ENCODE data around the gene CLEC2A. TPM values are rescaled to one million over a fixed set of nuclear protein-coding genes. Genes with fewer than 3 reads are reported as not detected.
A peak's percentile ranks its signal among the peaks of the same experiment; 100 is the strongest.

Gene CLEC2A
- total and polyA plus RNA-seq, 3 experiments from 2014 or later: not detected

DNA sequence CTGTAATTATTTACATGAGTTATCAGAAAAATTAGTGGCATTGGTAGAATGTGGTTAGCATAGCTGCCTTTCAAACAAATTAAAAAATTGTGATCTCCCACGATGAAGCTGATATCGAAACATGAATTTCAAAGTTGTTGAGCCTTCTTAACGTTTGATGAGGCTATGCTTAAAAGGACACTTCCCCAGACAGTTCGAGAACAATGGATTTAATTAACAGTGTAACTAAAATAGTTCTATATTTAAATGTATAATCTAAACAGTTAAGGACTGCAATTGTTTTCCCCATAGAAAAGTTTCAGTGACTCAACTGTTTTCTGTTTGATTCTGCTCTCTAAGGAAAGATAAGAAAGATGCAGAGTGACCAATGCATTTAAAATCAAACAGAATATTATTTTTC is 64.6 kb downstream of the CLEC2A start:
- ChIA-PET CTCF (interaction anchor here (0.8 to 1.8 kb wide), 4 partner anchors 10 to 125 kb away, joined by 3 to 7 read pairs (median 4); no protein-coding TSS in a partner anchor), POLR2A (interaction anchor here (0.7 to 1.3 kb wide), 3 partner anchors 41 to 346 kb away, joined by 3 to 6 read pairs (median 3); partner anchors contain the start of gene CD69)
- H3K27ac Mint-ChIP-seq: peak overlapping the region; percentile 59 to 98 (median 86)
- no peak for DNase-seq
- Histone ChIP-seq H3K4me3 (ENCODE audit: low read length) (peak overlapping the region; percentile 83), H3K4me1 (ENCODE audit: insufficient read depth, low read length) (peaks cover 16% of the 10 kb centered on the region), H3K36me3 (ENCODE audit: insufficient read depth, low read length) (no peaks in the 10 kb centered on the region), H3K27ac (ENCODE audit: low read depth, low read length) (peak overlapping the region; percentile 64), H3K9me3 (ENCODE audit: low read length) (peaks cover 9% of the 10 kb centered on the region), H3K27me3 (ENCODE audit: insufficient read depth, low read length, poor library complexity, severe bottlenecking) (no peaks in the 10 kb centered on the region)
- H3K4me3 Mint-ChIP-seq: peak overlapping the region; percentile 87 to 97 (median 90)
- H3K9me3 Mint-ChIP-seq: peaks cover 13 to 15% (median 14%) of the 10 kb centered on the region in 5 donors
- no peaks in the 10 kb centered on the region for H3K27me3 Mint-ChIP-seq
- H3K4me1 Mint-ChIP-seq: peaks cover 40 to 60% (median 42%) of the 10 kb centered on the region in 3 donors
- H3K36me3 Mint-ChIP-seq: peaks cover 21 to 53% (median 23%) of the 10 kb centered on the region in 3 donors

- peaks cover 23 to 55% (median 25%) of the 10 kb centered on the region in 3 donors for H3K36me3 Mint-ChIP-seq
- Histone ChIP-seq H3K4me1 (ENCODE audit: insufficient read depth, low read length) (peaks cover 20% of the 10 kb centered on the region), H3K4me3 (ENCODE audit: low read length) (peak overlapping the region; percentile 83), H3K9me3 (ENCODE audit: low read length) (peaks cover 9% of the 10 kb centered on the region), H3K27ac (ENCODE audit: low read depth, low read length) (peak overlapping the region; percentile 64), H3K36me3 (ENCODE audit: insufficient read depth, low read length) (no peaks in the 10 kb centered on the region), H3K27me3 (ENCODE audit: insufficient read depth, low read length, poor library complexity, severe bottlenecking) (no peaks in the 10 kb centered on the region)
- no peaks in the 10 kb centered on the region for H3K27me3 Mint-ChIP-seq
- ChIA-PET POLR2A (interaction anchor here (1.3 kb wide), 1 partner anchor 106 kb away, joined by 6 read pairs; the partner anchor contains the start of gene CD69), CTCF (interaction anchor here (0.8 to 1.8 kb wide), 5 partner anchors 10 to 124 kb away, joined by 3 to 7 read pairs (median 4); no protein-coding TSS in a partner anchor)
- peak overlapping the region; percentile 87 to 97 (median 90) for H3K4me3 Mint-ChIP-seq
- peak overlapping the region; percentile 11 to 98 (median 88) for H3K27ac Mint-ChIP-seq
- peaks cover 13 to 15% (median 14%) of the 10 kb centered on the region in 5 donors for H3K9me3 Mint-ChIP-seq
- no peak for DNase-seq
- peaks cover 44 to 63% (median 46%) of the 10 kb centered on the region in 3 donors for H3K4me1 Mint-ChIP-seq
Measured at GRCh38 chr12:9866860-9867269, 65.3 kb downstream of the CLEC2A start.

DNA sequence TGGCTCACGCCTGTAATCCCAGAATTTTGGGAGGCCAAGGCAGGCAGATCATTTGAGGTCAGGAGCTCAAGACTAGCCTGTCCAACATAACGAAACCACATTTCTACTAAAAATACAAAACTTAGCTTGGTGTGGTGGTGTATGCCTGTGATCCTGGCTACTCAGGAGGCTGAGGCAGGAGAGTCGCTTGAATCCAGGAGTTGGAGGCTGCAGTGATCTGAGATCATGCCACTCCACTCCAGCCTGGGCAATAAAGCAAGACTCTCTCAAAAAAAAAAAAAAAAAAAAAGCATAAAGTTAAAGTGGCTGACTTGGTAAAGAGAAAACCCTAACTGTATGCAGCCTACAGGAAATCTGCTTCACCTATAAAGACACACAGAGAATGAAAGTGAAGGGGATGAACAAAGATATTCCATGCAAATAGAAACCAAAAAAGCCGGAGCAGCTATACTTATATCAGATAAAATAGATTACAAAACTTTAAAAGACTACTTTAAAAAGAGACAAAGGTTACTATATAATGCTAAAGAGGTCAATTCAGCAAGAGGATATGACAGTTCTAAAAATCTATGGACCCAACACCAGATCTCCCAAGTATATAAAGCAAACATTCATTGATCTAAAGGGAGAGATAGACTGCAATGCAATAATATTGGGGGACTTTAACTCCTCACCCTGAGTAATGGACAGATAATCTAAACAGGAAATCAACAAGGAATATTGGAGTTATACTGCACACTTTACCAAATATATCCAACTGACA is 67.1 kb downstream of the CLEC2A start:
- H3K36me3 Mint-ChIP-seq: peaks cover 30 to 66% (median 30%) of the 10 kb centered on the region in 3 donors
- peak overlapping the region; percentile 83 to 97 (median 90) for H3K4me3 Mint-ChIP-seq
- H3K27me3 Mint-ChIP-seq: no peaks in the 10 kb centered on the region
- ChIA-PET POLR2A (interaction anchor here (0.7 to 1.2 kb wide), 2 partner anchors 41 to 226 kb away, joined by 4 to 8 read pairs; no protein-coding TSS in a partner anchor), CTCF (interaction anchor here (1.5 kb wide), 1 partner anchor 14 kb away, joined by 4 read pairs; no protein-coding TSS in a partner anchor)
- peak overlapping the region; percentile 25 to 89 (median 84) for H3K27ac Mint-ChIP-seq
- Histone ChIP-seq H3K4me3 (ENCODE audit: low read length) (peak overlapping the region; percentile 52), H3K4me1 (ENCODE audit: insufficient read depth, low read length) (peaks cover 25% of the 10 kb centered on the region), H3K27me3 (ENCODE audit: insufficient read depth, low read length, poor library complexity, severe bottlenecking) (no peaks in the 10 kb centered on the region), H3K9me3 (ENCODE audit: low read length) (peaks cover 9% of the 10 kb centered on the region), H3K36me3 (ENCODE audit: insufficient read depth, low read length) (no peaks in the 10 kb centered on the region), H3K27ac (ENCODE audit: low read depth, low read length) (peak overlapping the region; percentile 64)
- peaks cover 47 to 65% (median 52%) of the 10 kb centered on the region in 3 donors for H3K4me1 Mint-ChIP-seq
- peak in 1 of 5 donors; percentile 37 for DNase-seq
- H3K9me3 Mint-ChIP-seq: peaks cover 13 to 15% (median 14%) of the 10 kb centered on the region in 5 donors

Other genes with a start within 250 kb of the CLEC2A start
- gene CLECL1, start 199.3 kb downstream of the CLEC2A start, total RNA-seq: 1 to 10 TPM; 3.6 to 4.7 TPM
- 14.3 TPM for gene CLECL1, start 199.3 kb downstream of the CLEC2A start, polyA plus RNA-seq
- 10 to 100 TPM; 66.8 to 67.1 TPM for gene CD69, start 171.5 kb downstream of the CLEC2A start, total RNA-seq
- gene CD69, start 171.5 kb downstream of the CLEC2A start, polyA plus RNA-seq: 253 TPM
- gene KLRF1, start 104.9 kb downstream of the CLEC2A start, total RNA-seq: not detected
- gene KLRF1, start 104.9 kb downstream of the CLEC2A start, polyA plus RNA-seq: 52.1 TPM
- 10 to 100 TPM; 13.7 to 16.5 TPM for gene CLEC2B, start 63.0 kb downstream of the CLEC2A start, total RNA-seq
- 72.9 TPM for gene CLEC2B, start 63.0 kb downstream of the CLEC2A start, polyA plus RNA-seq
- not detected for gene KLRF2, start 50.9 kb downstream of the CLEC2A start, total RNA-seq
- not detected for gene KLRF2, start 50.9 kb downstream of the CLEC2A start, polyA plus RNA-seq
- not detected for gene CLEC12A, start 39.0 kb upstream of the CLEC2A start, total RNA-seq
- not detected for gene CLEC12A, start 39.0 kb upstream of the CLEC2A start, polyA plus RNA-seq
- gene CLEC1B, start 66.8 kb upstream of the CLEC2A start, total RNA-seq: not detected
- gene CLEC1B, start 66.8 kb upstream of the CLEC2A start, polyA plus RNA-seq: not detected
- not detected for gene CLEC12B, start 78.3 kb upstream of the CLEC2A start, total RNA-seq
- not detected for gene CLEC12B, start 78.3 kb upstream of the CLEC2A start, polyA plus RNA-seq
- gene CLEC9A, start 98.3 kb upstream of the CLEC2A start, total RNA-seq: not detected
- gene CLEC9A, start 98.3 kb upstream of the CLEC2A start, polyA plus RNA-seq: not detected
- gene CLEC1A, start 166.6 kb upstream of the CLEC2A start, total RNA-seq: not detected
- not detected for gene CLEC1A, start 166.6 kb upstream of the CLEC2A start, polyA plus RNA-seq
- under 1 TPM; 0.62 to 0.68 TPM for gene CLEC7A, start 197.8 kb upstream of the CLEC2A start, total RNA-seq
- gene CLEC7A, start 197.8 kb upstream of the CLEC2A start, polyA plus RNA-seq: not detected
- gene OLR1, start 239.8 kb upstream of the CLEC2A start, total RNA-seq: under 1 TPM; 0.11 to 0.42 TPM
- not detected for gene OLR1, start 239.8 kb upstream of the CLEC2A start, polyA plus RNA-seq
- gene TMEM52B, start 246.7 kb upstream of the CLEC2A start, total RNA-seq: not detected
- not detected for gene TMEM52B, start 246.7 kb upstream of the CLEC2A start, polyA plus RNA-seq